GM12878 (cell line): Measurements from ENCODE around the gene OSBPL3. TPM values are rescaled to one million over a fixed set of nuclear protein-coding genes. Genes with fewer than 3 reads are reported as not detected.

Experiments used
- CHD2 ChIP-seq: IDR thresholded peaks from 2 replicates; pipeline ENCODE4 v1.6.1; 2011; ENCODE audit warnings: low read depth, low read length, improper control_type of control experiment, borderline replicate concordance
- DPF2 ChIP-seq: fragments of 450-650 bp; IDR thresholded peaks from 2 replicates; pipeline ENCODE4 v1.6.1; 2017; ENCODE audit warnings: mild to moderate bottlenecking
- POLR2AphosphoS2 ChIP-seq: IDR thresholded peaks from 2 replicates; pipeline ENCODE4 v1.6.1; 2011; ENCODE audit warnings: low read depth, mild to moderate bottlenecking, low read length, improper control_type of control experiment, moderate library complexity
- SMAD5 ChIP-seq: IDR thresholded peaks from 2 replicates; pipeline ENCODE4 v1.6.1; 2016; ENCODE audit warnings: antibody characterized with exemption, low read depth
- ZNF622 ChIP-seq: fragments of 450-650 bp; IDR thresholded peaks from 2 replicates; pipeline ENCODE4 v1.6.1; 2017; ENCODE audit warnings: mild to moderate bottlenecking, inconsistent platforms
- polyA plus RNA-seq, 11 experiments: library from polyadenylated mRNA; depleted of rRNA in 4 of 11; unstranded in 6 of 11; stranded (reverse) in 5 of 11; fragments of >200 nt; fragmentation: Nextera tagmentation in 4 of 11; fragmentation: Illumina TruSeq in 1 of 11; extraction: Ambion mirVana in 4 of 11; extraction: Trizol in 1 of 11; gene quantifications; 1 replicate in 1 of 11; 2 replicates in 10 of 11; pipeline versions ENCODE4 v1.2.1 to v1.2.3, GENCODE V29; 2011 to 2016; ENCODE audit warnings: inconsistent platforms in 2 of 11, missing spikeins in 2 of 11, low read depth in 1 of 11
- total RNA-seq, 4 experiments: library from RNA; depleted of rRNA in 3 of 4; stranded (reverse); fragments of >200 nt in 3 of 4; fragmentation: Illumina TruSeq in 1 of 4; extraction: Trizol in 1 of 4; gene quantifications; 2 replicates each; pipeline versions ENCODE4 v1.2.1 to v1.2.3, GENCODE V29; 2013 to 2021
- TF ChIP-seq, protein P1 (sequence below): IDR thresholded peaks from 2 replicates; pipeline ENCODE4 v1.6.1; 2012; ENCODE audit warnings: mild to moderate bottlenecking, low read depth, low read length
- TF ChIP-seq, protein P2 (sequence below): fragments of 450-650 bp; conservative IDR thresholded peaks from 2 replicates; pipeline ENCODE4 v1.6.1; 2017; ENCODE audit warnings: mild to moderate bottlenecking, moderate library complexity

Gene OSBPL3
- total and polyA plus RNA-seq, 10 of the 15 experiments (the other 5 are each of a cell fraction or from before 2014, with no cell fraction given), result 6.1 to 46.6 (median 27.0) TPM

DNA sequence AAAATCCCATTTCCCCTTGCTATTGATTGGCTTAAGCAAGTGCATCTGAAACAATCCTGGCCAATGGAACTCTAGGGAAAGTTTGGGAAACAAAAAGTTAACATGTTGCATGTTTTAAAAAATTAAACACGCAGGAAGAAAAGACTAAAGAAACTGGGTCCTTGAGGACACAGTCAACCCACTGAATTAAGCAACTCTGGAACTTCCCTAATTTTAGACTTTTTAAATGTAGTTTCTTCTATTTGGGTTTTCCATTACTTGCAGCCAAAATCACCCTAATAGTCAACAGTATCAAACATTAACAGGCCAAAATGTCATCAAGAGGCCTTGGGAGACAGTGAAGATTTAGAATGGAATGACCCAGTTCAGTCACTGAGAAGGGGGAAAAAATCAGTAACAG, 40.6 kb downstream of the OSBPL3 start (continued):
- TF ChIP-seq, protein P1, sequence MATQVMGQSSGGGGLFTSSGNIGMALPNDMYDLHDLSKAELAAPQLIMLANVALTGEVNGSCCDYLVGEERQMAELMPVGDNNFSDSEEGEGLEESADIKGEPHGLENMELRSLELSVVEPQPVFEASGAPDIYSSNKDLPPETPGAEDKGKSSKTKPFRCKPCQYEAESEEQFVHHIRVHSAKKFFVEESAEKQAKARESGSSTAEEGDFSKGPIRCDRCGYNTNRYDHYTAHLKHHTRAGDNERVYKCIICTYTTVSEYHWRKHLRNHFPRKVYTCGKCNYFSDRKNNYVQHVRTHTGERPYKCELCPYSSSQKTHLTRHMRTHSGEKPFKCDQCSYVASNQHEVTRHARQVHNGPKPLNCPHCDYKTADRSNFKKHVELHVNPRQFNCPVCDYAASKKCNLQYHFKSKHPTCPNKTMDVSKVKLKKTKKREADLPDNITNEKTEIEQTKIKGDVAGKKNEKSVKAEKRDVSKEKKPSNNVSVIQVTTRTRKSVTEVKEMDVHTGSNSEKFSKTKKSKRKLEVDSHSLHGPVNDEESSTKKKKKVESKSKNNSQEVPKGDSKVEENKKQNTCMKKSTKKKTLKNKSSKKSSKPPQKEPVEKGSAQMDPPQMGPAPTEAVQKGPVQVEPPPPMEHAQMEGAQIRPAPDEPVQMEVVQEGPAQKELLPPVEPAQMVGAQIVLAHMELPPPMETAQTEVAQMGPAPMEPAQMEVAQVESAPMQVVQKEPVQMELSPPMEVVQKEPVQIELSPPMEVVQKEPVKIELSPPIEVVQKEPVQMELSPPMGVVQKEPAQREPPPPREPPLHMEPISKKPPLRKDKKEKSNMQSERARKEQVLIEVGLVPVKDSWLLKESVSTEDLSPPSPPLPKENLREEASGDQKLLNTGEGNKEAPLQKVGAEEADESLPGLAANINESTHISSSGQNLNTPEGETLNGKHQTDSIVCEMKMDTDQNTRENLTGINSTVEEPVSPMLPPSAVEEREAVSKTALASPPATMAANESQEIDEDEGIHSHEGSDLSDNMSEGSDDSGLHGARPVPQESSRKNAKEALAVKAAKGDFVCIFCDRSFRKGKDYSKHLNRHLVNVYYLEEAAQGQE, result no peak
- no peak for TF ChIP-seq ZNF622
- TF ChIP-seq SMAD5, result no peak
- TF ChIP-seq, protein P2, sequence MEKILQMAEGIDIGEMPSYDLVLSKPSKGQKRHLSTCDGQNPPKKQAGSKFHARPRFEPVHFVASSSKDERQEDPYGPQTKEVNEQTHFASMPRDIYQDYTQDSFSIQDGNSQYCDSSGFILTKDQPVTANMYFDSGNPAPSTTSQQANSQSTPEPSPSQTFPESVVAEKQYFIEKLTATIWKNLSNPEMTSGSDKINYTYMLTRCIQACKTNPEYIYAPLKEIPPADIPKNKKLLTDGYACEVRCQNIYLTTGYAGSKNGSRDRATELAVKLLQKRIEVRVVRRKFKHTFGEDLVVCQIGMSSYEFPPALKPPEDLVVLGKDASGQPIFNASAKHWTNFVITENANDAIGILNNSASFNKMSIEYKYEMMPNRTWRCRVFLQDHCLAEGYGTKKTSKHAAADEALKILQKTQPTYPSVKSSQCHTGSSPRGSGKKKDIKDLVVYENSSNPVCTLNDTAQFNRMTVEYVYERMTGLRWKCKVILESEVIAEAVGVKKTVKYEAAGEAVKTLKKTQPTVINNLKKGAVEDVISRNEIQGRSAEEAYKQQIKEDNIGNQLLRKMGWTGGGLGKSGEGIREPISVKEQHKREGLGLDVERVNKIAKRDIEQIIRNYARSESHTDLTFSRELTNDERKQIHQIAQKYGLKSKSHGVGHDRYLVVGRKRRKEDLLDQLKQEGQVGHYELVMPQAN, result no peak
- no peak for TF ChIP-seq DPF2
- no peak for TF ChIP-seq CHD2
- no peak for TF ChIP-seq POLR2AphosphoS2
